Hematopoietic multipotent progenitor cell (in vitro differentiated cells): Measurements from ENCODE around the gene FANCI. TPM values are rescaled to one million over a fixed set of nuclear protein-coding genes. Genes with fewer than 3 reads are reported as not detected.

Experiments
- DNase-seq, 3 donors: peaks; one replicate each; pipeline ENCODE4 v3.0.0-alpha.2; 2011 to 2015; ENCODE audit warnings: low read depth in 2 of 3, low spot score in 2 of 3
- total RNA-seq: library from RNA; depleted of rRNA; stranded (reverse); fragments of >200 nt; gene quantifications from one replicate; pipeline ENCODE4 v1.2.3, GENCODE V29; 2012

FANCI gene
- total RNA-seq, 1 donor, result 9.4 TPM

- no peak for DNase-seq
Observed at GRCh38 chr15:89330119-89330518, 86.3 kb downstream of the FANCI start.

- no peak for DNase-seq
Observed at GRCh38 chr15:89330881-89331595, 87.3 kb downstream of the FANCI start.

- peak in 2 of 3 donors; percentile 42 to 49 for DNase-seq
Observed at GRCh38 chr15:89332446-89332845, 88.7 kb downstream of the FANCI start.

GRCh38 chr15:89333011-89333860 is 89.5 kb downstream of the FANCI start:
- no peak for DNase-seq

- DNase-seq, result peak in 1 of 3 donors; percentile 11
Observed at GRCh38 chr15:89333959-89334509, 90.3 kb downstream of the FANCI start.

- DNase-seq, result peak; percentile 99 to 100 (median 100)
Observed at GRCh38 chr15:89334510-89335297, 90.9 kb downstream of the FANCI start, which contains the start of gene POLG. Gene POLG, minus strand, starts transcription at chr15:89334824. Its CDS starts 1,070 bp downstream, at chr15:89333754.

- DNase-seq, result peak in 2 of 3 donors; percentile 59 to 90
Observed at GRCh38 chr15:89335298-89336041, 91.7 kb downstream of the FANCI start.

GRCh38 chr15:89338036-89338435 is 94.3 kb downstream of the FANCI start:
- DNase-seq, result no peak

- no peak for DNase-seq
Observed at GRCh38 chr15:89340573-89340972, 96.8 kb downstream of the FANCI start.

- DNase-seq, result no peak
Observed at GRCh38 chr15:89341316-89342005, 97.7 kb downstream of the FANCI start.

GRCh38 chr15:89342840-89343239 is 99.1 kb downstream of the FANCI start:
- no peak for DNase-seq

GRCh38 chr15:89345248-89345647 is 101.5 kb downstream of the FANCI start:
- no peak for DNase-seq

GRCh38 chr15:89346516-89347231 is 102.9 kb downstream of the FANCI start:
- peak in 1 of 3 donors; percentile 33 for DNase-seq

- DNase-seq, result no peak
Observed at GRCh38 chr15:89349206-89349558, 105.4 kb downstream of the FANCI start.

- DNase-seq, result no peak
Observed at GRCh38 chr15:89352476-89352875, 108.7 kb downstream of the FANCI start.

GRCh38 chr15:89353991-89354390 is 110.2 kb downstream of the FANCI start:
- DNase-seq, result no peak

GRCh38 chr15:89356634-89357298 is 113.0 kb downstream of the FANCI start:
- no peak for DNase-seq

- no peak for DNase-seq
Observed at GRCh38 chr15:89358435-89358754, 114.6 kb downstream of the FANCI start.
